Measurements from ENCODE around the gene CD164. TPM values are rescaled to one million over a fixed set of nuclear protein-coding genes. Genes with fewer than 3 reads are reported as not detected.

CD164 gene
- total and polyA plus RNA-seq, 2 of the 13 experiments (the other 11 are each of a cell fraction or from before 2014, with no cell fraction given), result 222 to 293 TPM

GRCh38 chr6:109382576-109383437 lies 540 bp upstream of the CD164 start (continued):
- TF ChIP-seq HOXA5 (CRISPR knock-in tag; IDR thresholded peaks at IDR 0.05), result 0 out of 2 replicates have a peak, but pooled peaks have one; percentile 4
- 0 out of 2 replicates have a peak, but pooled peaks have one; percentile 27 for TF ChIP-seq BRCA1 (CRISPR knock-in tag; IDR thresholded peaks at IDR 0.05)
- peak; percentile 77 for TF ChIP-seq SIN3A (IDR thresholded peaks at IDR 0.05; ENCODE audit: borderline replicate concordance, low read depth, low read length)
- TF ChIP-seq CBX1 (IDR thresholded peaks at IDR 0.05; ENCODE audit: low read depth), result peak; percentile 27
- TF ChIP-seq, protein P1, sequence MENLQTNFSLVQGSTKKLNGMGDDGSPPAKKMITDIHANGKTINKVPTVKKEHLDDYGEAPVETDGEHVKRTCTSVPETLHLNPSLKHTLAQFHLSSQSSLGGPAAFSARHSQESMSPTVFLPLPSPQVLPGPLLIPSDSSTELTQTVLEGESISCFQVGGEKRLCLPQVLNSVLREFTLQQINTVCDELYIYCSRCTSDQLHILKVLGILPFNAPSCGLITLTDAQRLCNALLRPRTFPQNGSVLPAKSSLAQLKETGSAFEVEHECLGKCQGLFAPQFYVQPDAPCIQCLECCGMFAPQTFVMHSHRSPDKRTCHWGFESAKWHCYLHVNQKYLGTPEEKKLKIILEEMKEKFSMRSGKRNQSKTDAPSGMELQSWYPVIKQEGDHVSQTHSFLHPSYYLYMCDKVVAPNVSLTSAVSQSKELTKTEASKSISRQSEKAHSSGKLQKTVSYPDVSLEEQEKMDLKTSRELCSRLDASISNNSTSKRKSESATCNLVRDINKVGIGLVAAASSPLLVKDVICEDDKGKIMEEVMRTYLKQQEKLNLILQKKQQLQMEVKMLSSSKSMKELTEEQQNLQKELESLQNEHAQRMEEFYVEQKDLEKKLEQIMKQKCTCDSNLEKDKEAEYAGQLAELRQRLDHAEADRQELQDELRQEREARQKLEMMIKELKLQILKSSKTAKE (CRISPR knock-in tag; IDR thresholded peaks at IDR 0.05; ENCODE audit: borderline replicate concordance), result no peak
- TF ChIP-seq DNMT3B (CRISPR knock-in tag; conservative IDR thresholded peaks at IDR 0.05), result 0 out of 2 replicates have a peak, but pooled peaks have one; percentile 38
- TF ChIP-seq DR1 (CRISPR knock-in tag; IDR thresholded peaks at IDR 0.05), result 0 out of 2 replicates have a peak, but pooled peaks have one; percentile 9
- TF ChIP-seq IKZF4 (CRISPR knock-in tag; IDR thresholded peaks at IDR 0.05; ENCODE audit: borderline replicate concordance, low read depth, not compliant biosample characterization), result peak; percentile 8
- TF ChIP-seq ARID3A (IDR thresholded peaks at IDR 0.05; ENCODE audit: low read depth, low read length), result peak; percentile 43
- peak; percentile 63; the same call in 1 of the 2 replicates for TF ChIP-seq ISL2 (CRISPR knock-in tag; IDR thresholded peaks at IDR 0.05)
- TF ChIP-seq FOSL2 (CRISPR knock-in tag; IDR thresholded peaks at IDR 0.05), result peak; percentile 5; the same call in 1 of the 2 replicates
- TF ChIP-seq BORCS8-MEF2B (CRISPR knock-in tag; IDR thresholded peaks at IDR 0.05), result peak; percentile 57; the same call in 1 of the 2 replicates
- no peak; the same call in 1 of the 2 replicates for TF ChIP-seq SMC3 (IDR thresholded peaks at IDR 0.05; ENCODE audit: low read length)
- peak; percentile 55 for TF ChIP-seq STAG1 (CRISPR knock-in tag; IDR thresholded peaks at IDR 0.05)
- TF ChIP-seq ELF1 (CRISPR knock-in tag; IDR thresholded peaks at IDR 0.05), result peak; percentile 83
- no peak for TF ChIP-seq ZBTB3 (CRISPR knock-in tag; IDR thresholded peaks at IDR 0.05; ENCODE audit: borderline replicate concordance, low read depth)
- TF ChIP-seq ZNF142 (CRISPR knock-in tag; IDR thresholded peaks at IDR 0.05), result peak; percentile 13; the same call in 1 of the 2 replicates
- TF ChIP-seq ZNF747 (CRISPR knock-in tag; IDR thresholded peaks at IDR 0.05; ENCODE audit: borderline replicate concordance), result peak; percentile 82; the same call in 1 of the 2 replicates
- TF ChIP-seq, protein P2, sequence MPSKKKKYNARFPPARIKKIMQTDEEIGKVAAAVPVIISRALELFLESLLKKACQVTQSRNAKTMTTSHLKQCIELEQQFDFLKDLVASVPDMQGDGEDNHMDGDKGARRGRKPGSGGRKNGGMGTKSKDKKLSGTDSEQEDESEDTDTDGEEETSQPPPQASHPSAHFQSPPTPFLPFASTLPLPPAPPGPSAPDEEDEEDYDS (CRISPR knock-in tag; IDR thresholded peaks at IDR 0.05), result no peak; the same call in 1 of the 2 replicates

All from HepG2 (cell line).